Rectal smooth muscle tissue (tissue), 1 donor: ENCODE results near the gene ZNF83.
A peak's percentile ranks its signal among the peaks of the same experiment; 100 is the strongest.

ENCODE experiments used
- H3K27ac ChIP-seq: one replicate; pipeline ENCODE4 v1.7.0; 2013; ENCODE audit warnings: low read depth, low read length, inconsistent platforms
- H3K27me3 ChIP-seq: one replicate; pipeline ENCODE4 v1.7.0; 2013; ENCODE audit warnings: low read length; ENCODE audit not compliant: control insufficient read depth, insufficient read depth
- H3K36me3 ChIP-seq: one replicate; pipeline ENCODE4 v1.7.0; 2013; ENCODE audit warnings: low read length; ENCODE audit not compliant: control insufficient read depth, insufficient read depth
- H3K4me1 ChIP-seq: one replicate; pipeline ENCODE4 v1.7.0; 2013; ENCODE audit warnings: low read length; ENCODE audit not compliant: control insufficient read depth, insufficient read depth
- H3K4me3 ChIP-seq: one replicate; pipeline ENCODE4 v1.7.0; 2013; ENCODE audit warnings: low read length
- H3K9ac ChIP-seq: one replicate; pipeline ENCODE4 v1.7.0; 2013; ENCODE audit warnings: low read length

ZNF83 gene

GRCh38 chr19:52664461-52664860 is 26.3 kb upstream of the ZNF83 start:
- Histone ChIP-seq H3K27me3 (no peaks in the 10 kb centered on the region), H3K9ac (no peak overlapping the region), H3K4me1 (no peaks in the 10 kb centered on the region), H3K4me3 (no peak overlapping the region), H3K27ac (no peak overlapping the region), H3K36me3 (no peaks in the 10 kb centered on the region)

GRCh38 chr19:52662631-52663030 is 24.5 kb upstream of the ZNF83 start:
- Histone ChIP-seq H3K9ac (no peak overlapping the region), H3K36me3 (no peaks in the 10 kb centered on the region), H3K4me1 (no peaks in the 10 kb centered on the region), H3K4me3 (no peak overlapping the region), H3K27me3 (no peaks in the 10 kb centered on the region), H3K27ac (no peak overlapping the region)

GRCh38 chr19:52660981-52661380 is 22.8 kb upstream of the ZNF83 start:
- H3K4me3 ChIP-seq = no peak overlapping the region
- no peak overlapping the region for H3K9ac ChIP-seq
- no peaks in the 10 kb centered on the region for H3K4me1 ChIP-seq
- no peak overlapping the region for H3K27ac ChIP-seq
- no peaks in the 10 kb centered on the region for H3K36me3 ChIP-seq
- no peaks in the 10 kb centered on the region for H3K27me3 ChIP-seq

GRCh38 chr19:52659013-52659412 is 20.9 kb upstream of the ZNF83 start:
- Histone ChIP-seq H3K4me3 (no peak overlapping the region), H3K27me3 (no peaks in the 10 kb centered on the region), H3K9ac (no peak overlapping the region), H3K4me1 (no peaks in the 10 kb centered on the region), H3K27ac (no peak overlapping the region), H3K36me3 (no peaks in the 10 kb centered on the region)

- H3K27ac ChIP-seq = no peak overlapping the region
- H3K4me1 ChIP-seq = no peaks in the 10 kb centered on the region
- peaks cover under 1% of the 10 kb centered on the region for H3K36me3 ChIP-seq
- H3K27me3 ChIP-seq = no peaks in the 10 kb centered on the region
- H3K9ac ChIP-seq = no peak overlapping the region
- no peak overlapping the region for H3K4me3 ChIP-seq
Observed at GRCh38 chr19:52658595-52658994, 20.4 kb upstream of the ZNF83 start.

- Histone ChIP-seq H3K4me1 (no peaks in the 10 kb centered on the region), H3K9ac (no peak overlapping the region), H3K4me3 (no peak overlapping the region), H3K27me3 (no peaks in the 10 kb centered on the region), H3K27ac (no peak overlapping the region), H3K36me3 (peaks cover 6% of the 10 kb centered on the region)
Observed at GRCh38 chr19:52653161-52653560, 15.0 kb upstream of the ZNF83 start.

GRCh38 chr19:52651956-52652355 is 13.8 kb upstream of the ZNF83 start:
- no peak overlapping the region for H3K27ac ChIP-seq
- no peak overlapping the region for H3K9ac ChIP-seq
- no peaks in the 10 kb centered on the region for H3K27me3 ChIP-seq
- no peak overlapping the region for H3K4me3 ChIP-seq
- H3K4me1 ChIP-seq = no peaks in the 10 kb centered on the region
- H3K36me3 ChIP-seq = peaks cover 6% of the 10 kb centered on the region

GRCh38 chr19:52648336-52649016 is 10.3 kb upstream of the ZNF83 start:
- H3K9ac ChIP-seq = no peak overlapping the region
- H3K27me3 ChIP-seq = no peaks in the 10 kb centered on the region
- peaks cover 5% of the 10 kb centered on the region for H3K36me3 ChIP-seq
- no peak overlapping the region for H3K27ac ChIP-seq
- no peaks in the 10 kb centered on the region for H3K4me1 ChIP-seq
- no peak overlapping the region for H3K4me3 ChIP-seq

GRCh38 chr19:52646571-52647217 is 8.5 kb upstream of the ZNF83 start:
- no peak overlapping the region for H3K4me3 ChIP-seq
- no peaks in the 10 kb centered on the region for H3K4me1 ChIP-seq
- H3K9ac ChIP-seq = no peak overlapping the region
- peaks cover 3% of the 10 kb centered on the region for H3K36me3 ChIP-seq
- H3K27me3 ChIP-seq = no peaks in the 10 kb centered on the region
- H3K27ac ChIP-seq = no peak overlapping the region

GRCh38 chr19:52640916-52641315 is 2.8 kb upstream of the ZNF83 start:
- H3K27ac ChIP-seq = no peak overlapping the region
- no peaks in the 10 kb centered on the region for H3K36me3 ChIP-seq
- no peak overlapping the region for H3K4me3 ChIP-seq

GRCh38 chr19:52639996-52640395 is 1.8 kb upstream of the ZNF83 start:
- Histone ChIP-seq H3K9ac (no peak overlapping the region), H3K36me3 (no peaks in the 10 kb centered on the region), H3K27me3 (no peaks in the 10 kb centered on the region), H3K27ac (no peak overlapping the region), H3K4me1 (peaks cover 2% of the 10 kb centered on the region), H3K4me3 (no peak overlapping the region)

More at GRCh38 chr19:52640916-52641315, 2.8 kb upstream of the ZNF83 start:
- Histone ChIP-seq H3K4me1 (peaks cover 2% of the 10 kb centered on the region), H3K9ac (no peak overlapping the region), H3K27me3 (no peaks in the 10 kb centered on the region)

GRCh38 chr19:52638601-52639000 is 446 bp upstream of the ZNF83 start:
- peak overlapping the region; percentile 62 for H3K4me3 ChIP-seq
- no peaks in the 10 kb centered on the region for H3K27me3 ChIP-seq
- peak overlapping the region; percentile 40 for H3K27ac ChIP-seq
- no peak overlapping the region for H3K9ac ChIP-seq
- peaks cover 2% of the 10 kb centered on the region for H3K36me3 ChIP-seq
- H3K4me1 ChIP-seq = peaks cover 2% of the 10 kb centered on the region
